Fibroblast of villous mesenchyme (primary cell): Measurements from ENCODE around the gene ARPP21. TPM values are rescaled to one million over a fixed set of nuclear protein-coding genes. Genes with fewer than 3 reads are reported as not detected.
"Not testable (repeated sequence)": the region's sequence is repeated elsewhere in the genome, so short reads cannot be mapped to it uniquely, and the experiment has no call there.

ENCODE experiments used
- DNase-seq: peaks from one replicate; pipeline ENCODE4 v3.0.0-alpha.2; 2010; ENCODE audit warnings: low read depth
- H3K4me3 ChIP-seq: 2 replicates; pipeline ENCODE4 v1.5.1; 2011; ENCODE audit warnings: low read depth, mild to moderate bottlenecking, low read length
- total RNA-seq: library from RNA; depleted of rRNA; stranded (reverse); fragments of >200 nt; gene quantifications from 2 replicates; pipeline ENCODE4 v1.2.3, GENCODE V29; 2012
- TF ChIP-seq, protein P1 (sequence below): IDR thresholded peaks from 2 replicates; pipeline ENCODE4 v1.5.1; 2012; ENCODE audit warnings: low read depth, mild to moderate bottlenecking, low read length; ENCODE audit not compliant: insufficient read depth

ARPP21 gene
- total RNA-seq, 1 donor = not detected

- TF ChIP-seq, protein P1, sequence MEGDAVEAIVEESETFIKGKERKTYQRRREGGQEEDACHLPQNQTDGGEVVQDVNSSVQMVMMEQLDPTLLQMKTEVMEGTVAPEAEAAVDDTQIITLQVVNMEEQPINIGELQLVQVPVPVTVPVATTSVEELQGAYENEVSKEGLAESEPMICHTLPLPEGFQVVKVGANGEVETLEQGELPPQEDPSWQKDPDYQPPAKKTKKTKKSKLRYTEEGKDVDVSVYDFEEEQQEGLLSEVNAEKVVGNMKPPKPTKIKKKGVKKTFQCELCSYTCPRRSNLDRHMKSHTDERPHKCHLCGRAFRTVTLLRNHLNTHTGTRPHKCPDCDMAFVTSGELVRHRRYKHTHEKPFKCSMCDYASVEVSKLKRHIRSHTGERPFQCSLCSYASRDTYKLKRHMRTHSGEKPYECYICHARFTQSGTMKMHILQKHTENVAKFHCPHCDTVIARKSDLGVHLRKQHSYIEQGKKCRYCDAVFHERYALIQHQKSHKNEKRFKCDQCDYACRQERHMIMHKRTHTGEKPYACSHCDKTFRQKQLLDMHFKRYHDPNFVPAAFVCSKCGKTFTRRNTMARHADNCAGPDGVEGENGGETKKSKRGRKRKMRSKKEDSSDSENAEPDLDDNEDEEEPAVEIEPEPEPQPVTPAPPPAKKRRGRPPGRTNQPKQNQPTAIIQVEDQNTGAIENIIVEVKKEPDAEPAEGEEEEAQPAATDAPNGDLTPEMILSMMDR = no peak
Observed at GRCh38 chr3:35601959-35602358, 37.4 kb upstream of the ARPP21 start.

GRCh38 chr3:35602395-35602936, 36.9 kb upstream of the ARPP21 start:
- TF ChIP-seq, protein P1 = no peak
- no peak overlapping the region for H3K4me3 ChIP-seq
- no peak for DNase-seq

More at GRCh38 chr3:35601959-35602358, 37.4 kb upstream of the ARPP21 start:
- DNase-seq = no peak
- H3K4me3 ChIP-seq = no peak overlapping the region

- TF ChIP-seq, protein P1 = no peak
- H3K4me3 ChIP-seq = no peak overlapping the region
- DNase-seq = no peak
Observed at GRCh38 chr3:35616346-35616745, 23.0 kb upstream of the ARPP21 start.

- TF ChIP-seq, protein P1 = no peak
- no peak for DNase-seq
- H3K4me3 ChIP-seq = no peak overlapping the region
Observed at GRCh38 chr3:35617370-35617769, 22.0 kb upstream of the ARPP21 start.

DNA sequence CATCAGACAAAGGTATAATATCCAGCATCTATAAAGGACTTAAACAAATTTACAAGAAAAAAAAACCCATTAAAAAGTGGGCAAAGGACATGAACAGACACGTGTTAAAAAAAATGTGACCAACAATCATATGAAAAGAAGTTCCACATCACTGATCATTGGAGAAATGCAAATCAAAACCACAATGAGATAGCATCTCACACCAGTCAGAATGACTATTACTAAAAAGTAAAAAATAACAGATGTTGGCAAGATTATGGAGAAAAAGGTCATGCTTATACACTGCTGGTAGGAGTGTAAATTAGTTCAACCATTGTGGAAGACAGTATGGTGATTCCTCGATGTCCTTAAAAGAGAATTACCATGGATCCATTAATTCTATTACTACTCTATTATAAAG, 19.1 kb upstream of the ARPP21 start:
- not testable (repeated sequence) for H3K4me3 ChIP-seq, DNase-seq

GRCh38 chr3:35624698-35625097, 14.6 kb upstream of the ARPP21 start:
- TF ChIP-seq, protein P1 = no peak
- no peak for DNase-seq
- H3K4me3 ChIP-seq = no peak overlapping the region

DNA sequence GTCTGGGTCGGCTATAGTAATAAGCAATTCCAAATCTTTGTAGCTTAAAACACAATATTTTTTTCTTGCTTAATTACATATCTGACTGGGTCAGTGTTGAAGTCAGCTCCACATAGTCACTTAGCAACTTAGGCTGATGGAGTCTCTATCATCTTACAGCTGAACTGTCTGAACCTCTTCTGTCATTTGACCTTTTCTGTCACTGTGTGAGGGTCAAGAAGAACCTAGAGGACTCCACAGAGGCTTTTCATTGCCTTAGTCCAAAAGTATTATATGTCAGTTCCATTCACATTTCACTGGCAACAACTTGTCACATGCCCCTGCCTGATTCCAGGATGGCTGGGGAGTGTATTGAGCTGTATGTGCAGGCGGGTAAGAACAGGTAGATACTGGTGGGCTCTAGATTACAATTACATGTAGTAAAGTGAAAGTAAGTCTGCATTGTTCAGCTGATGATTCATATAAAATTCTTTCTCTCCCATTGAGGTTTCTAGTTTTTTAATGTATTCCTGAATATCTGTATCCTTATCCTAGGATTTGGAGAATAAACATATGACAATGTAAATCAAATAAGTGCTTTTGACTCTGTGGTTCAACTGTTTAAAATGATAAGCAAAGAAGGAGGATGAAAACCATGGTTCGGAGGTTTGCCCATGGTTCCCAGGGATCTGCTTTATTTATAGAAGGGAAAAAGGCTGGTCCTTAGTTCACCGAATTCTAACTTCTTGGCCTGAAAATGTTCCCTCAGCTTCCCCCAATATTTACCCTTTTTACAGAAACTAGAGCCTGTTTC, 5.8 kb upstream of the ARPP21 start:
- no peak for DNase-seq
- no peak overlapping the region for H3K4me3 ChIP-seq
- TF ChIP-seq, protein P1 = no peak
